ENCODE results near the gene APRT.

Gene APRT

DNA sequence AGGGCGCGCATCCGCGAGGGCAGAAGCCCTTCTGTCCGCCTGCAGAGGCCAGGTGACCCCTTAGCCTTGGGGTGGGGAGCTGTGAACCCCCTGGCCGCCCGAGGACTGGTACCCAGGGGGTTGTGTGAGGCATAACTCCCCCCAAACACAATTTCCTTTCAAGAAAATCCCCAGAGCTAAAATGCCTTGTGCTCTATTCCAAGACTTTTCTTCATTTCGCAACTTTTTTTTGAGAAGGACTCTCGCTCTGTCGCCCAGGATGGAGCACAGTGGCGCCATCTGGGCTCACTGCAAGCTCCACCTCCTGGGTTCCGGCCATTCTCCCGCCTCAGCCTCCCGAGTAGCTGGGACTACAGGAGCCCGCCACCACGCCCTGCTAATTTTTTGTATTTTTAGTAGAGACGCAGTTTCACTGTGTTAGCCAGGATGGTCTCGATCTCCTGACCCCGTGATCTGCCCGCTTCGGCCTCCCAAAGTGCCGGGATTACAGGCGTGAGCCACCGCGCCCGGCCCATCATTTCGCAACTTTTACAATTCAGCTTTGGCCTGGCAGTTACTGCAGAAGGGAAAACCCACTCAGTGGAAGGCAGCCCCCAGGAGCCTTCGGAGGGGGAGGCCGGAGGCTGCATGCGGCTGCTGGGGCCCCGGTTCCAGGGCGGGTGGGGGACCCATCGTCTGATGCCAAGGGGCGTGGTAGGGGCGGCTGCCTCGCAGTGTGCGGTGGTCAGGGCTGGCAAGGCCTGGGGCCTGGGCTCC lies 963 bp upstream of the APRT start:
- Mint-ChIP-seq H3K4me3 (peak overlapping the region; percentile 78), H3K27me3 (no peaks in the 10 kb centered on the region), H3K9me3 (no peaks in the 10 kb centered on the region), H3K27ac (peak overlapping the region; percentile 93), H3K36me3 (peaks cover 10% of the 10 kb centered on the region), H3K4me1 (peaks cover 26% of the 10 kb centered on the region)
- DNase-seq = peak; percentile 48
- CTCF ChIA-PET = interaction anchor here (0.7 to 1.7 kb wide), 4 partner anchors 43 to 355 kb away, joined by 3 to 8 read pairs (median 4); partner anchors contain the start of genes GALNS and TRAPPC2L

DNA sequence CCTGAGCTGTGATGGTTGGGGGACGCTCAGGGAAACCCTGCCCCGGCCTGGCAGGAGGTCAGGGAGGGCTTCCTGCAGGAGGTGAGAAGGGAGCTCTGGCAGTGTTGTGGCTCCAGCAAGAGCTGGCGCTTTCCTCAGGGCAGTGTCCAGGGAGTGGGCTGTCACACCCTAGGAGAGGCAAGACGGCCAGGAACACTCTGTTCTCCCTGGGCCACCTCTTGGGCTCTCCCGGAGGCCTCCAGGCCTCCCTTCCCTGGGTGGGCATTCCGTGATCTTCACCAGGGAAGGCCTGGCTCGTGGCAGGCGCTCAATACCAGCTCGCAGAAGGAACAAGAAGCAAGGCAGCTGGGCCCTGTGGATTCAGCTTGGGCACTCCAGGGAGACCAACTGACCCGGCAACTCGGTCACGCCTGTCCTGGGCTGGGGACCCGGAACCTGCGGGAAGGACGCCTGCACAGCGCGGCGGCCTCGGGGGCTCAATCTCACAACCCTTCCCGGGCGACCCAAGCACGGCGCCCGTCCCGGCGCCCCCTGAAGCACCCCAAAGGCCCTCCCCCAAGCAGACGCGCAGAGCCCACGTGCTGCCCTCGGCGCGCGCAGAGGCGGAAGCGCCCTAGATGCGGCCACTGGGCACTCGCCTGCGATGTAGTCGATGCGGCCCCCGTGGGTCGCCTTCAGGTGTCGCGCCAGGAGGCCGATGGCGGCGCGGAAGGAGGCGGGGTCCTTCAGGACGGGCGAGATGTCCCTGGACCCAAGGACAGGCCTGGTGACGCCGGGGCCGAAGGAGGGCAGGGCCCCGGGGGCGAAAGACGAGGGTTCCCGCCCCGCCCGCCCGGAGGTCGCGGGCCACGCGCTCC lies 588 bp downstream of the APRT start:
- Mint-ChIP-seq H3K9me3 (no peaks in the 10 kb centered on the region), H3K36me3 (peaks cover 17% of the 10 kb centered on the region), H3K27ac (peak overlapping the region; percentile 99), H3K4me3 (peak overlapping the region; percentile 90), H3K27me3 (no peaks in the 10 kb centered on the region), H3K4me1 (peaks cover 29% of the 10 kb centered on the region)
- CTCF ChIA-PET = interaction anchor here (1.0 to 2.3 kb wide), 5 partner anchors 29 to 405 kb away, joined by 4 to 12 read pairs (median 5); no protein-coding TSS in a partner anchor
- DNase-seq = peak; percentile 79

DNA sequence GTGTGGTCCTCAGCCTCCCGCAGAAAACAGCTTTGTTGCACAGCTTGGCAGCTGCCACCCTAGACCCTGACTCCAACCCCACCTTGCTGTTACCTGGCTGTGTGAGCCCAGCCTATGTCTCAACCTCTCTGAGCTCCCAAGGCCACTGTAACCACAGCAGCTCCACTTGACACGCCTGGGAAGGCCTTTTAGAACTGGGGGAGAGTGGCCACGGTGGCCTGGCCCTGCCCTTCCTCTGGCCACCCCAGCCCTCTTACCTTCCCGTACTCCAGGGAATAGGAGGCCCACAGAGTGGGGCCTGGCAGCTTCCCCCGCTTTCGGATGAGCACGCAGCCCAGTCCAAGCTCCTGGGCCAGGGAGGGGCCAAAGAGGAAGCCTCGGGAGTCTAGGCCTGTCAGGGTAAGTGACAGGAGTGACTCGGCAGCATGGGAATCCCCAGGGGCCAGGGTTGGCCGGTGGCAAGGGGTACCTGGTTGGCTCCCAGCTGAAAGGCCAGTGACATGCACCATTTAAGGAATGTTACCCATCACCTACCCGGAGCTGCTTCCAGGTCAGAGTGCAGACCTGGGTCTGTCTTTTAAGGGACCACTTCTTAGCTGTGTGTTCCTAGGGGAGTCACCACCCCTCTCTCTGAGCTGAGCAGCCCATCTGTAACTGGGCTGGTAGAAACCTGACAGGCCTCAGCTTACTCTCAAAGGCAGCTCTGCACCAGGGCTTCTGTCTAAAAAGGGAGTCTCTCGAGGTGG lies 1.4 kb downstream of the APRT start:
- H3K27ac Mint-ChIP-seq = peak overlapping the region; percentile 99
- H3K9me3 Mint-ChIP-seq = no peaks in the 10 kb centered on the region
- H3K36me3 Mint-ChIP-seq = peaks cover 18% of the 10 kb centered on the region
- peak overlapping the region; percentile 90 for H3K4me3 Mint-ChIP-seq
- CTCF ChIA-PET = interaction anchor here (1.0 to 2.3 kb wide), 5 partner anchors 28 to 406 kb away, joined by 4 to 12 read pairs (median 5); no protein-coding TSS in a partner anchor
- no peaks in the 10 kb centered on the region for H3K27me3 Mint-ChIP-seq
- peaks cover 29% of the 10 kb centered on the region for H3K4me1 Mint-ChIP-seq
- DNase-seq = no peak

DNA sequence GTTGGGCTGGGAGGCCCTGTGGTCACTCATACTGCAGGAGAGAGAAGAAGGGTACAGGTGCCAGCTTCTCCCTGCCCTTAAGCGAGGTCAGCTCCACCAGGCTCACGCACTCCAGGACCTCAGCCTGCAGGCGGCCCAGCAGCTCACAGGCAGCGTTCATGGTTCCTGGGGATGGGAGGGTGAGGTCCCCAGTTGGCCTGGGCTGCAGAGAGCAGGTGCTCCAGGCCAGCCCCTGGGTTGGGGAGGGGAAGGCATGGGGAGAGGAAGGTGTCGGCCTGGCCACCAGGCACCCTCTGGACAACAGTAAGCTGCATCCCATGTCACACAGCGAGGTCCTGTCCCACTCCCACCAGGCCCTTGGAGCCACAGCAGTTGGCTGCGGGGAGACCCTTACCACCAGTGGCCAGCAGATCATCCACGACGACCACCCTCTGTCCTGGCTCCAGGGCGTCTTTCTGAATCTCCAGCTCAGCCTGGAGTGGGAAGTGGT lies 2.0 kb downstream of the APRT start:
- Mint-ChIP-seq H3K9me3 (no peaks in the 10 kb centered on the region), H3K4me3 (peak overlapping the region; percentile 90), H3K36me3 (peaks cover 18% of the 10 kb centered on the region), H3K27ac (peak overlapping the region; percentile 99), H3K27me3 (no peaks in the 10 kb centered on the region), H3K4me1 (peaks cover 31% of the 10 kb centered on the region)
- CTCF ChIA-PET = interaction anchor here (0.9 to 2.3 kb wide), 5 partner anchors 28 to 73 kb away, joined by 3 to 12 read pairs (median 5); no protein-coding TSS in a partner anchor
- DNase-seq = no peak

DNA sequence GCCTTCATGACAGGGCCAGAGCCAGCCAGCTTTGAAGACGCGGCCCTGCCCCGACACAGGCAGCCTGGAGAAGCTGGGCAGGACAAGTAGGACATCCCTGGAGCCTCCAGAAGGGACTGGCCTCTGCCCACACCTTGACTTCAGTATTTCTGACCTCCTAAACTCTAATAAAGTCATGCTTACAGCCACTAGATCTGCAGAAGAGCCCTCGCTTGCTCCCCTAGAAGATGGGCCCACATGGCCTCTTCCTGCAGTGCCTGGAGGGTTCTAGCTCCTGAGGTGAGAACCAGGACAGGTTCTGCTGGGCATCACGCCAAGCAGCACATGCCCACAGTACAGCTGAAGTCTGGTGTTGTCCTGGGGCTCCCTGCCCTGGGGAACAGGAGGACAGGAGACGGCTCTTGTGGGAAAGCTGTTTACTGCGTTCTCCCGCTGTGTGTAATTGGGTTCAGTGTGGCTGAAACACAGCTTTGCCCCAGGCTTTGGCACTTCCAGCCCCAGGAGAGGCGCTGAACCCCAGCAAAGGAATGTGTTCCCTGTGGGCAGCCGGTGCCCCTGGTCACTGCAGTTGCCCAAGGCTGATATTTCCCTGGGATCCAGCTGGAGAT lies 2.6 kb downstream of the APRT start:
- no peak for DNase-seq
- Mint-ChIP-seq H3K27ac (peak overlapping the region; percentile 60), H3K4me3 (peak overlapping the region; percentile 15), H3K4me1 (peaks cover 36% of the 10 kb centered on the region), H3K9me3 (no peaks in the 10 kb centered on the region), H3K36me3 (peaks cover 21% of the 10 kb centered on the region), H3K27me3 (no peaks in the 10 kb centered on the region)
- CTCF ChIA-PET = interaction anchor here (0.9 to 2.3 kb wide), 2 partner anchors 27 to 72 kb away, joined by 3 to 12 read pairs; no protein-coding TSS in a partner anchor

DNA sequence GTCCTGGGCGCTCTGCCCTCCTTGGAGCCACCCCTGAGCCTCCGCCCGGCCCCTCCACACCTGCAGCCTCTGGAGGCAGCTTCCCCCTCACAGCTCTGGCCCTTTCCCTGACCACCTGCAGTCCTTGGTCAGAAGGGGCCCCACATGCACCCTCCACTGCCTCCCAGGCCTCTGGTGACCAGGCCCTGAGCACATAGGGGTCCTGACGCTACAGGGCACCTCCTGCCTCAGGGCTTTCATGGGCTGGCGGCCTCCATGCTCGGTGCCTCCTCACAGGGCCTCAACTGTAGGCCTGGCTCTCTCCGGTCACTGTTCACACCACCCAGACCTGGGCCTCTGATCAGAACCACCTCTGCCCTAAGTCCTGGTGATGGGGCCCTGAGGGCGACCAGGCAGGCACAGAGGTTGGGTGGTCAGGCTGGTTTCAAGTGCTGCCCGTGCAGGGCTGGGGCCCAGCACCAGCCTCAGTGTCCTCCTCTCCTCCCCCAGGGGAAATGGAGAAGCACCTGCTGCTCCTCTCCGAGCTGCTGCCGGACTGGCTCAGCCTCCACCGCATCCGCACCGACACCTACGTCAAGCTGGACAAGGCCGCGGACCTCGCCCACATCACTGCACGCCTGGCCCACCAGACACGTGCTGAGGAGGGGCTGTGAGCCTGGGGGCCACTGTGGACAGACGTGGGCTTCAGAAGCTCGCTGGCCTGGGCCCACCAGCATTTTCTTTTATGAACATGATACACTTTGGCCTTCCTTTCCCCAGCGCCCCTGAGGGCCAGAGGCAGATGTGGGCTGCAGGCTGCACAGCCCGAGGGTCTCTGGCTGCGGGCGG lies 3.9 kb downstream of the APRT start:
- no peak for DNase-seq
- CTCF ChIA-PET = no interaction called here
- H3K27me3 Mint-ChIP-seq = no peaks in the 10 kb centered on the region
- H3K4me1 Mint-ChIP-seq = peaks cover 32% of the 10 kb centered on the region
- peaks cover 21% of the 10 kb centered on the region for H3K36me3 Mint-ChIP-seq
- no peaks in the 10 kb centered on the region for H3K9me3 Mint-ChIP-seq
- peak overlapping the region; percentile 33 for H3K4me3 Mint-ChIP-seq
- H3K27ac Mint-ChIP-seq = no peak overlapping the region

DNA sequence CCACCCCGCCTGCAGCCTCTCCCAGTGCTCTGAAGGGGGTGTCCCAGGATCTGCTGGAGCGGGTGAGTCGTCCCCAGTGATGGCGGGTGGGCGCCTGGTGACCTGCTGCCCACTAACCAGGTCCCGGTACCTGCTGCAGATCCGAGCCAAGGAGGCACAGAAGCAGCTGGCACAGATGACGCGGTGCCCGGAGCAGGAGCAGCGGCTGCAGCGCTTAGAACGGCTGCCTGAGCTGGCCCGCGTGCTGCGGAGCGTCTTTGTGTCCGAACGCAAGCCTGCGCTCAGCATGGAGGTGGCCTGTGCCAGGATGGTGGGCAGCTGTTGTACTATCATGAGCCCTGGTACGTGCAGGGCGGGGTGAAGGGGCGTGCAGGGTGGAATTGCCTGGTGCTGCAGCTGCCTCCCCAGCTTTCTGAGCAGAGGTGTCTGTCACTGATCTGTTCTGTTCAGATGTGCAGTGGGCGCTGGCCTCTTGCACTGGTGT lies 4.5 kb downstream of the APRT start:
- H3K9me3 Mint-ChIP-seq = no peaks in the 10 kb centered on the region
- DNase-seq = no peak
- no peak overlapping the region for H3K27ac Mint-ChIP-seq
- H3K4me1 Mint-ChIP-seq = peaks cover 28% of the 10 kb centered on the region
- CTCF ChIA-PET = no interaction called here
- no peak overlapping the region for H3K4me3 Mint-ChIP-seq
- H3K36me3 Mint-ChIP-seq = peaks cover 21% of the 10 kb centered on the region
- H3K27me3 Mint-ChIP-seq = no peaks in the 10 kb centered on the region

- Mint-ChIP-seq H3K9me3 (no peaks in the 10 kb centered on the region), H3K27ac (no peak overlapping the region), H3K36me3 (peaks cover 21% of the 10 kb centered on the region), H3K4me3 (peak overlapping the region; percentile 28), H3K4me1 (peaks cover 29% of the 10 kb centered on the region), H3K27me3 (no peaks in the 10 kb centered on the region)
- CTCF ChIA-PET = no interaction called here
- DNase-seq = no peak
Observed at GRCh38 chr16:88806491-88807111, 5.1 kb downstream of the APRT start.

DNA sequence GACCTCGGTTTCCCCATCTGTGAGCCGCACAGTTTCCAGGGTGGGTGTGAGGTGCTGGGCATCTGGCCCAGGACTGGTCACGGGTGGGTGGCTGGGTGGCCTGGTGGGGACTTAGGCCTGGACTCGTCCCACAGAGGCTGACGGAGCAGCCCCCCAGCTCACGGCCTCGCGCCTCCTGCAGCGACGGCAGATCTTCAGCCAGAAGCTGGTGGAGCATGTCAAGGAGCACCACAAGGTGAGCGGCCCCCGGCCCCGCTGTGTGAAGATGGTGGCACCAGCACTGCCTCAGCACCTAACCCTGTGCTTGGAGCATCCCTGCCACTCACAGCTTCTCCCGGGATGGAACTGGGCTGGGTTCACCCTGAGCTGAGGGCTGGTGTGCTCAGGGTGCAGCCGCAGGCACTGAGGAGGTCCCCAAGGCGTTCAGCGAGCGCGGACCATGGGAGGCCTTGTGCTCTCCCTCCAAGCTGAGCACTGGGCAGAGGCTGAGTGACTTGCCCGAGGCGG lies 5.8 kb downstream of the APRT start:
- Mint-ChIP-seq H3K36me3 (peaks cover 25% of the 10 kb centered on the region), H3K27me3 (no peaks in the 10 kb centered on the region), H3K27ac (no peak overlapping the region), H3K4me3 (peak overlapping the region; percentile 28), H3K9me3 (no peaks in the 10 kb centered on the region), H3K4me1 (peaks cover 35% of the 10 kb centered on the region)
- CTCF ChIA-PET = interaction anchor here (1.9 kb wide), 1 partner anchor 24 kb away, joined by 8 read pairs; no protein-coding TSS in a partner anchor
- DNase-seq = no peak

- no peaks in the 10 kb centered on the region for H3K9me3 Mint-ChIP-seq
- H3K4me3 Mint-ChIP-seq = peak overlapping the region; percentile 48
- H3K27ac Mint-ChIP-seq = no peak overlapping the region
- no peaks in the 10 kb centered on the region for H3K27me3 Mint-ChIP-seq
- no peak for DNase-seq
- CTCF ChIA-PET = interaction anchor here (1.9 kb wide), 1 partner anchor 23 kb away, joined by 8 read pairs; no protein-coding TSS in a partner anchor
- peaks cover 38% of the 10 kb centered on the region for H3K4me1 Mint-ChIP-seq
- H3K36me3 Mint-ChIP-seq = peaks cover 27% of the 10 kb centered on the region
Observed at GRCh38 chr16:88805340-88805715, 6.4 kb downstream of the APRT start.

DNA sequence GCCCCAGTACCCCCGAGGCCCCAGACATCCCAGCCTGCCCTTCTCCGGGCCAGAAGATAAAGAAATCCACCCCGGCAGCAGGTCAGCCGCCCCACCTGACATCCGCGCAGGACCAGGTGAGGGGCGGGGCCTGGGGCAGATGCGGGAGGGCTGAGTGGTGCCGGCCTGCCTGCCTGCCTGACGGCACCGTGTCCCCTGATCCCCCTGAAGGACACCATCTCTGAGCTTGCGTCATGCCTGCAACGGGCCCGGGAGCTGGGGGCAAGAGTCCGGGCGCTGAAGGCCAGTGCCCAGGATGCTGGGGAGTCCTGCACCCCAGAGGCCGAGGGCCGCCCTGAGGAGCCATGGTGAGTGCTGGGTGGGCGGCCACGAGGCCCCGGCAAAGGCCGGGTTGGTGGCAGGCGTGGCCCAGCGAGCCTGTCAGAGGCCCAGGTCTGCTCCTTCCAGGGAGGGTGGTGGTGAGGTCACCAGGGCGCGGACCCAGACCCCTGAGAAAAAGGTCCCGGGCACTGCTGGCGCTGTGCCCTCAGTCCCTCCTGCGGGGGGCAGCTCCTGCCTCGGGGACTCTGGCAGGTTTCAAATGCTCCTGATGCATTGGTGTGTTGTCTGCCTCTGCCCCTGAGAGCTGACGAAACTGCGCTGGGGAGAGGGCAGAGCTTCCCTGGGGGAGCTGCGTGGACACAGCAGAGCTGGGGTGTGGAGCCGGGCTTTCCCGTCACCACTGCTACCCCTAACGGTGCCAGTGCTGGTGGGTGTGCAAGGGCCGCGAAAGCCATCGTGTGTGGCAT lies 7.0 kb downstream of the APRT start:
- Mint-ChIP-seq H3K4me3 (peak overlapping the region; percentile 88), H3K36me3 (peaks cover 31% of the 10 kb centered on the region), H3K4me1 (peaks cover 38% of the 10 kb centered on the region), H3K9me3 (no peaks in the 10 kb centered on the region), H3K27me3 (no peaks in the 10 kb centered on the region), H3K27ac (peak overlapping the region; percentile 68)
- CTCF ChIA-PET = interaction anchor here (1.9 kb wide), 1 partner anchor 22 kb away, joined by 8 read pairs; no protein-coding TSS in a partner anchor
- DNase-seq = peak; percentile 71

Measured in activated naive CD4-positive, alpha-beta T cell treated with anti-CD3 and anti-CD28 coated beads, Interleukin-2, amount 10 ng/mL, durations not matched to agents 7 days and 5 days (primary cell).